Measurements from ENCODE around the gene GFOD1. TPM values are rescaled to one million over a fixed set of nuclear protein-coding genes. Genes with fewer than 3 reads are reported as not detected.
A peak's percentile ranks its signal among the peaks of the same experiment; 100 is the strongest.
"Not testable (repeated sequence)": the region's sequence is repeated elsewhere in the genome, so short reads cannot be mapped to it uniquely, and the experiment has no call there.

GFOD1 gene
- total RNA-seq, 1 experiment from 2014 or later: 6.1 TPM

DNA sequence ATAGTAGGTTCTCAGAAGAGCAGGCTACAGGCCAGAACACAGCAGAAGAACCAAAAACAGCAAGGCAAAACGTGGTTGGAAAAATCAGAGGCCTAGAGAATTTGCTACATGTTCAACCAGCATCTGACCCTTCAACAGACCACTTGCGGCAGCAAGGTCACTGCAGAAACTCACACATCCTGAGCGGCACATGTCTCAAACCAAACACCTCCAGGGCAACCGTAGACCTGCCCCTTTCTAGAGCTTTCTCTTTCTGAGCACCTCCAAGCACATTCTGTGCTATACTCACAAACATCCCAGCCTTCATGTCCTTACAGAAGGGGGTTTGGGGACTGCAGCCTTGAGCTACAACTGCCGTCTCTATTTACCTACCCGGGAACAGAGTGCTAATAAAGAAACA, 52.6 kb downstream of the GFOD1 start:
- Histone ChIP-seq H2AFZ (ENCODE audit: low read length) (no peak overlapping the region), H3K4me2 (ENCODE audit: insufficient read depth, insufficient read length, low read length) (no peak overlapping the region), H4K20me1 (ENCODE audit: control insufficient read depth, insufficient read depth, insufficient read length) (no peaks in the 10 kb centered on the region), H2BK12ac (ENCODE audit: insufficient read length, low read depth, low read length) (no peak overlapping the region), H3K23me2 (ENCODE audit: insufficient read length, low read depth, low read length, poor library complexity, severe bottlenecking) (no peaks in the 10 kb centered on the region), H2BK120ac (ENCODE audit: low read depth, low read length, poor library complexity, severe bottlenecking) (no peak overlapping the region), H3K9ac (ENCODE audit: extremely low read depth, insufficient read length, low read length) (no peak overlapping the region), H2AK5ac (ENCODE audit: insufficient read length, low read length) (no peak overlapping the region), H2BK15ac (ENCODE audit: low read depth, low read length) (no peak overlapping the region), H3K4me1 (ENCODE audit: insufficient read depth, low read length) (peaks cover 8% of the 10 kb centered on the region; the same call in 1 of the 2 replicates), H2BK20ac (ENCODE audit: low read depth, low read length, poor library complexity, severe bottlenecking) (no peak overlapping the region), H3K79me2 (ENCODE audit: insufficient read depth, low read length) (no peaks in the 10 kb centered on the region; the same call in 1 of the 2 replicates), H3K14ac (ENCODE audit: insufficient read depth, low read length) (no peak overlapping the region), H3K9me3 (ENCODE audit: control insufficient read depth, low read depth, low read length) (no peaks in the 10 kb centered on the region), H3T11ph (ENCODE audit: low read length) (no peak overlapping the region), H3K23ac (ENCODE audit: insufficient read length, low read depth, low read length) (no peak overlapping the region), H3K27ac (ENCODE audit: insufficient read length, low read depth, low read length) (no peak overlapping the region), H4K8ac (replicated peaks; ENCODE audit: insufficient read length, low read depth, low read length) (no peak overlapping the region), H2BK5ac (ENCODE audit: insufficient read length, low read length) (no peak overlapping the region), H3K27me3 (ENCODE audit: insufficient read depth, low read length) (no peaks in the 10 kb centered on the region), H3K4ac (ENCODE audit: low read depth, low read length) (no peak overlapping the region), H4K91ac (ENCODE audit: insufficient read length, low read depth, low read length) (no peak overlapping the region), H3K79me1 (ENCODE audit: insufficient read depth, low read depth, low read length, poor library complexity, severe bottlenecking) (no peaks in the 10 kb centered on the region), H3K18ac (ENCODE audit: insufficient read length, low read depth, low read length) (no peak overlapping the region), H3K56ac (ENCODE audit: insufficient read length, low read depth, low read length) (no peak overlapping the region), H4K5ac (ENCODE audit: insufficient read length, low read depth, low read length) (no peak overlapping the region)
- no peak for DNase-seq
- Mint-ChIP-seq H3K27ac (peak overlapping the region in 1 of 3 experiments; percentile 49; a peak in 1 of 7 replicates), H3K9me3 (peaks cover 0 to 4% of the 10 kb centered on the region in 2 experiments; a peak in 1 of 5 replicates), H3K4me1 (peaks cover 20 to 25% of the 10 kb centered on the region in 2 experiments), H3K4me3 (no peak overlapping the region), H3K27me3 (ENCODE audit: low read depth) (no peaks in the 10 kb centered on the region), H3K36me3 (ENCODE audit: insufficient read depth in 1 of 3, low read depth in 3 of 3) (no peaks in the 10 kb centered on the region; a peak in 1 of 7 replicates)
- WGBS (ENCODE audit: extremely low coverage, insufficient read length, low lambda C conversion rate): no CpG with 5 or more reads among the region's 6 CpGs
- TF ChIP-seq, protein P1, sequence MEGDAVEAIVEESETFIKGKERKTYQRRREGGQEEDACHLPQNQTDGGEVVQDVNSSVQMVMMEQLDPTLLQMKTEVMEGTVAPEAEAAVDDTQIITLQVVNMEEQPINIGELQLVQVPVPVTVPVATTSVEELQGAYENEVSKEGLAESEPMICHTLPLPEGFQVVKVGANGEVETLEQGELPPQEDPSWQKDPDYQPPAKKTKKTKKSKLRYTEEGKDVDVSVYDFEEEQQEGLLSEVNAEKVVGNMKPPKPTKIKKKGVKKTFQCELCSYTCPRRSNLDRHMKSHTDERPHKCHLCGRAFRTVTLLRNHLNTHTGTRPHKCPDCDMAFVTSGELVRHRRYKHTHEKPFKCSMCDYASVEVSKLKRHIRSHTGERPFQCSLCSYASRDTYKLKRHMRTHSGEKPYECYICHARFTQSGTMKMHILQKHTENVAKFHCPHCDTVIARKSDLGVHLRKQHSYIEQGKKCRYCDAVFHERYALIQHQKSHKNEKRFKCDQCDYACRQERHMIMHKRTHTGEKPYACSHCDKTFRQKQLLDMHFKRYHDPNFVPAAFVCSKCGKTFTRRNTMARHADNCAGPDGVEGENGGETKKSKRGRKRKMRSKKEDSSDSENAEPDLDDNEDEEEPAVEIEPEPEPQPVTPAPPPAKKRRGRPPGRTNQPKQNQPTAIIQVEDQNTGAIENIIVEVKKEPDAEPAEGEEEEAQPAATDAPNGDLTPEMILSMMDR (conservative IDR thresholded peaks at IDR 0.05): no peak

GRCh38 chr6:13434135-13434775, 53.1 kb downstream of the GFOD1 start:
- not testable (repeated sequence) for H3K27ac Mint-ChIP-seq; H2AK5ac ChIP-seq (ENCODE audit: insufficient read length, low read length)

More at GRCh38 chr6:13434135-13434775, 53.1 kb downstream of the GFOD1 start:
- H2BK20ac ChIP-seq (ENCODE audit: low read depth, low read length, poor library complexity, severe bottlenecking); H4K91ac ChIP-seq (ENCODE audit: insufficient read length, low read depth, low read length); H3K4me2 ChIP-seq (ENCODE audit: insufficient read depth, insufficient read length, low read length); H3K79me1 ChIP-seq (ENCODE audit: insufficient read depth, low read depth, low read length, poor library complexity, severe bottlenecking); H4K20me1 ChIP-seq (ENCODE audit: control insufficient read depth, insufficient read depth, insufficient read length); H3K27me3 Mint-ChIP-seq (ENCODE audit: low read depth); H3K9me3 ChIP-seq (ENCODE audit: control insufficient read depth, low read depth, low read length); H2AFZ ChIP-seq (ENCODE audit: low read length); H3T11ph ChIP-seq (ENCODE audit: low read length); H3K18ac ChIP-seq (ENCODE audit: insufficient read length, low read depth, low read length); H4K8ac ChIP-seq (replicated peaks; ENCODE audit: insufficient read length, low read depth, low read length); H2BK5ac ChIP-seq (ENCODE audit: insufficient read length, low read length); H3K4ac ChIP-seq (ENCODE audit: low read depth, low read length); H3K9ac ChIP-seq (ENCODE audit: extremely low read depth, insufficient read length, low read length); H3K4me3 Mint-ChIP-seq; H3K79me2 ChIP-seq (ENCODE audit: insufficient read depth, low read length); H3K14ac ChIP-seq (ENCODE audit: insufficient read depth, low read length); H3K23ac ChIP-seq (ENCODE audit: insufficient read length, low read depth, low read length); H2BK12ac ChIP-seq (ENCODE audit: insufficient read length, low read depth, low read length); H2BK120ac ChIP-seq (ENCODE audit: low read depth, low read length, poor library complexity, severe bottlenecking); H3K36me3 Mint-ChIP-seq (ENCODE audit: insufficient read depth in 1 of 3, low read depth in 3 of 3); H3K27me3 ChIP-seq (ENCODE audit: insufficient read depth, low read length); H3K56ac ChIP-seq (ENCODE audit: insufficient read length, low read depth, low read length); DNase-seq; H3K23me2 ChIP-seq (ENCODE audit: insufficient read length, low read depth, low read length, poor library complexity, severe bottlenecking); H3K9me3 Mint-ChIP-seq; H3K27ac ChIP-seq (ENCODE audit: insufficient read length, low read depth, low read length); H4K5ac ChIP-seq (ENCODE audit: insufficient read length, low read depth, low read length); H2BK15ac ChIP-seq (ENCODE audit: low read depth, low read length): not testable (repeated sequence)
- peaks cover 23 to 26% of the 10 kb centered on the region in 2 experiments for H3K4me1 Mint-ChIP-seq
- peaks cover 10% of the 10 kb centered on the region; the same call in 1 of the 2 replicates for H3K4me1 ChIP-seq (ENCODE audit: insufficient read depth, low read length)
